IPS DF 6.9 (cell line): Measurements from ENCODE around the gene FBLN2.

Experiments used
- DNase-seq: peaks from one replicate; pipeline ENCODE4 v3.0.0-alpha.2; 2013; ENCODE audit warnings: low read depth, low spot score
- H3K27ac ChIP-seq: one replicate; pipeline ENCODE4 v1.5.1; 2013; ENCODE audit warnings: low read length, control low read depth
- H3K27me3 ChIP-seq: 2 replicates; pipeline ENCODE4 v1.6.1; 2013; ENCODE audit warnings: mild to moderate bottlenecking, low read length; ENCODE audit not compliant: control insufficient read depth, insufficient read depth
- H3K36me3 ChIP-seq: 2 replicates; pipeline ENCODE4 v1.6.1; 2013; ENCODE audit warnings: low read length; ENCODE audit not compliant: control insufficient read depth, insufficient read depth
- H3K4me1 ChIP-seq: 2 replicates; pipeline ENCODE4 v1.6.1; 2013; ENCODE audit warnings: low read length; ENCODE audit not compliant: control insufficient read depth, insufficient read depth
- H3K4me3 ChIP-seq: 2 replicates; pipeline ENCODE4 v1.5.1; 2013; ENCODE audit warnings: mild to moderate bottlenecking, low read length
- H3K9me3 ChIP-seq: 2 replicates; pipeline ENCODE4 v1.6.1; 2013; ENCODE audit warnings: low read length, inconsistent platforms; ENCODE audit not compliant: control insufficient read depth, insufficient read depth
- WGBS: extraction: QIAGEN DNeasy Blood & Tissue Kit; methylation state at CpG from one replicate; pipeline ENCODE4 v1.1.7; 2013; ENCODE audit warnings: mixed read lengths, missing lambda C conversion rate; ENCODE audit not compliant: insufficient read length, insufficient coverage; 5-methylcytosine and 5-hydroxymethylcytosine counted together

The FBLN2 gene

GRCh38 chr3:13617097-13617738, 68.3 kb downstream of the FBLN2 start:
- no peak for DNase-seq
- Histone ChIP-seq H3K27me3 (no peaks in the 10 kb centered on the region), H3K9me3 (no peaks in the 10 kb centered on the region), H3K27ac (no peak overlapping the region), H3K4me3 (no peak overlapping the region), H3K4me1 (no peaks in the 10 kb centered on the region), H3K36me3 (no peaks in the 10 kb centered on the region)
- WGBS = 100% methylated on average over 1 of the region's 3 CpGs

GRCh38 chr3:13617981-13618380, 69.1 kb downstream of the FBLN2 start:
- Histone ChIP-seq H3K4me1 (no peaks in the 10 kb centered on the region), H3K9me3 (no peaks in the 10 kb centered on the region), H3K27ac (no peak overlapping the region), H3K4me3 (no peak overlapping the region), H3K27me3 (no peaks in the 10 kb centered on the region), H3K36me3 (no peaks in the 10 kb centered on the region)
- WGBS = no CpG with 5 or more reads among the region's 10 CpGs
- no peak for DNase-seq

GRCh38 chr3:13618836-13619235, 69.9 kb downstream of the FBLN2 start:
- Histone ChIP-seq H3K9me3 (no peaks in the 10 kb centered on the region), H3K27me3 (no peaks in the 10 kb centered on the region), H3K4me1 (no peaks in the 10 kb centered on the region), H3K27ac (no peak overlapping the region), H3K4me3 (no peak overlapping the region), H3K36me3 (no peaks in the 10 kb centered on the region)
- DNase-seq = no peak
- no CpG with 5 or more reads among the region's 3 CpGs for WGBS

GRCh38 chr3:13619661-13620230, 70.8 kb downstream of the FBLN2 start:
- Histone ChIP-seq H3K4me3 (no peak overlapping the region), H3K9me3 (no peaks in the 10 kb centered on the region), H3K27ac (no peak overlapping the region), H3K4me1 (no peaks in the 10 kb centered on the region), H3K36me3 (no peaks in the 10 kb centered on the region), H3K27me3 (no peaks in the 10 kb centered on the region)
- WGBS = no CpG with 5 or more reads among the region's 13 CpGs
- no peak for DNase-seq

GRCh38 chr3:13620281-13620680, 71.4 kb downstream of the FBLN2 start:
- no peaks in the 10 kb centered on the region for H3K4me1 ChIP-seq
- DNase-seq = no peak
- WGBS = no CpG with 5 or more reads among the region's 4 CpGs
- no peak overlapping the region for H3K27ac ChIP-seq
- no peaks in the 10 kb centered on the region for H3K36me3 ChIP-seq
- no peaks in the 10 kb centered on the region for H3K9me3 ChIP-seq
- no peaks in the 10 kb centered on the region for H3K27me3 ChIP-seq
- no peak overlapping the region for H3K4me3 ChIP-seq

- no peaks in the 10 kb centered on the region for H3K36me3 ChIP-seq
- no peaks in the 10 kb centered on the region for H3K4me1 ChIP-seq
- no peaks in the 10 kb centered on the region for H3K9me3 ChIP-seq
- no CpG with 5 or more reads among the region's 12 CpGs for WGBS
- no peaks in the 10 kb centered on the region for H3K27me3 ChIP-seq
- no peak overlapping the region for H3K4me3 ChIP-seq
- no peak for DNase-seq
- no peak overlapping the region for H3K27ac ChIP-seq
Measured at GRCh38 chr3:13620776-13621365, 71.9 kb downstream of the FBLN2 start.

- Histone ChIP-seq H3K4me3 (no peak overlapping the region; the same call in 1 of the 2 replicates), H3K9me3 (no peaks in the 10 kb centered on the region), H3K4me1 (no peaks in the 10 kb centered on the region), H3K27me3 (no peaks in the 10 kb centered on the region), H3K36me3 (no peaks in the 10 kb centered on the region), H3K27ac (no peak overlapping the region)
- DNase-seq = no peak
- no CpG with 5 or more reads among the region's 31 CpGs for WGBS
Measured at GRCh38 chr3:13621381-13622221, 72.7 kb downstream of the FBLN2 start.

GRCh38 chr3:13622356-13622755, 73.4 kb downstream of the FBLN2 start:
- no peaks in the 10 kb centered on the region for H3K27me3 ChIP-seq
- no peaks in the 10 kb centered on the region for H3K36me3 ChIP-seq
- no peaks in the 10 kb centered on the region for H3K9me3 ChIP-seq
- no peaks in the 10 kb centered on the region for H3K4me1 ChIP-seq
- no peak overlapping the region for H3K27ac ChIP-seq
- WGBS = no CpG with 5 or more reads among the region's 15 CpGs
- no peak for DNase-seq
- no peak overlapping the region for H3K4me3 ChIP-seq

- Histone ChIP-seq H3K4me3 (no peak overlapping the region), H3K36me3 (no peaks in the 10 kb centered on the region), H3K9me3 (no peaks in the 10 kb centered on the region), H3K27me3 (no peaks in the 10 kb centered on the region), H3K27ac (no peak overlapping the region), H3K4me1 (no peaks in the 10 kb centered on the region)
- no CpG with 5 or more reads among the region's 21 CpGs for WGBS
- no peak for DNase-seq
Measured at GRCh38 chr3:13623101-13623654, 74.3 kb downstream of the FBLN2 start.

GRCh38 chr3:13624021-13624420, 75.1 kb downstream of the FBLN2 start:
- H3K4me3 ChIP-seq = no peak overlapping the region
- no peak for DNase-seq
- H3K36me3 ChIP-seq = no peaks in the 10 kb centered on the region; the same call in 1 of the 2 replicates
- H3K9me3 ChIP-seq = no peaks in the 10 kb centered on the region
- no peak overlapping the region for H3K27ac ChIP-seq
- H3K4me1 ChIP-seq = no peaks in the 10 kb centered on the region
- no CpG with 5 or more reads among the region's 6 CpGs for WGBS
- H3K27me3 ChIP-seq = no peaks in the 10 kb centered on the region
